Cardiac fibroblast (primary cell): Measurements from ENCODE around the gene BLOC1S5.
"Not testable (repeated sequence)": the region's sequence is repeated elsewhere in the genome, so short reads cannot be mapped to it uniquely, and the experiment has no call there.

Experiments used
- DNase-seq, 2 donors: peaks; one replicate each; pipeline versions ENCODE4 v3.0.0 to v3.0.0-alpha.2; 2010; ENCODE audit warnings: low read depth in 2 of 2
- H3K4me3 ChIP-seq, 2 donors: replicated peaks in 1 of 2; 1 replicate in 1 of 2; 2 replicates in 1 of 2; pipeline ENCODE4 v1.5.1; 2011; ENCODE audit warnings: low read depth in 2 of 2, low read length in 2 of 2, mild to moderate bottlenecking in 2 of 2, moderate library complexity in 1 of 2
- CTCF ChIP-seq: IDR thresholded peaks from one replicate; pipeline ENCODE4 v1.5.1; 2011; ENCODE audit warnings: low read depth, mild to moderate bottlenecking, low read length, inconsistent platforms

The BLOC1S5 gene

GRCh38 chr6:8054276-8054675 is 9.9 kb downstream of the BLOC1S5 start:
- no peak overlapping the region for H3K4me3 ChIP-seq
- peak; percentile 33 to 44 for DNase-seq
- no peak for TF ChIP-seq CTCF

- no peak for TF ChIP-seq CTCF
- H3K4me3 ChIP-seq, result no peak overlapping the region
- DNase-seq, result peak; percentile 49 to 86
Measured at GRCh38 chr6:8047541-8048292, 16.5 kb downstream of the BLOC1S5 start.

GRCh38 chr6:8045769-8046168 is 18.4 kb downstream of the BLOC1S5 start:
- H3K4me3 ChIP-seq, DNase-seq: not testable (repeated sequence)

GRCh38 chr6:8043221-8043620 is 21.0 kb downstream of the BLOC1S5 start:
- DNase-seq, result no peak
- no peak overlapping the region for H3K4me3 ChIP-seq
- no peak for TF ChIP-seq CTCF

GRCh38 chr6:8041913-8042583 is 22.1 kb downstream of the BLOC1S5 start:
- TF ChIP-seq CTCF, result no peak
- no peak for DNase-seq
- H3K4me3 ChIP-seq, result no peak overlapping the region

- DNase-seq, H3K4me3 ChIP-seq: not testable (repeated sequence)
Measured at GRCh38 chr6:8034107-8034506, 30.1 kb downstream of the BLOC1S5 start.

GRCh38 chr6:8030920-8031319 is 33.3 kb downstream of the BLOC1S5 start:
- no peak for TF ChIP-seq CTCF
- no peak for DNase-seq
- H3K4me3 ChIP-seq, result no peak overlapping the region
